GM10248 (cell line): ENCODE data around the gene DUSP28.

Experiments
- CTCF ChIA-PET: fragments of 300-600 bp; sonication (Branson Sonifier 250); formaldehyde crosslinking; extraction: SDS; loops from one replicate; lab custom pipeline; 2021; ENCODE audit warnings: antibody characterized with exemption; lab: Yijun Ruan, JAX
- POLR2A ChIA-PET: fragments of 350-650 bp; sonication (Branson Sonifier 250); formaldehyde crosslinking; extraction: SDS; loops from one replicate; lab custom pipeline; 2020; ENCODE audit warnings: antibody characterized with exemption; lab: Yijun Ruan, JAX
- DNase-seq: peaks from one replicate; pipeline ENCODE4 v3.0.0; 2012; ENCODE audit errors: extremely low spot score
- TF ChIP-seq, protein P1 (sequence below): IDR thresholded peaks from 2 replicates; pipeline ENCODE4 v1.5.1; 2012; ENCODE audit warnings: mild to moderate bottlenecking, low read depth; ENCODE audit errors: extremely low read depth, missing control alignments, control extremely low read depth

DUSP28 gene

DNA sequence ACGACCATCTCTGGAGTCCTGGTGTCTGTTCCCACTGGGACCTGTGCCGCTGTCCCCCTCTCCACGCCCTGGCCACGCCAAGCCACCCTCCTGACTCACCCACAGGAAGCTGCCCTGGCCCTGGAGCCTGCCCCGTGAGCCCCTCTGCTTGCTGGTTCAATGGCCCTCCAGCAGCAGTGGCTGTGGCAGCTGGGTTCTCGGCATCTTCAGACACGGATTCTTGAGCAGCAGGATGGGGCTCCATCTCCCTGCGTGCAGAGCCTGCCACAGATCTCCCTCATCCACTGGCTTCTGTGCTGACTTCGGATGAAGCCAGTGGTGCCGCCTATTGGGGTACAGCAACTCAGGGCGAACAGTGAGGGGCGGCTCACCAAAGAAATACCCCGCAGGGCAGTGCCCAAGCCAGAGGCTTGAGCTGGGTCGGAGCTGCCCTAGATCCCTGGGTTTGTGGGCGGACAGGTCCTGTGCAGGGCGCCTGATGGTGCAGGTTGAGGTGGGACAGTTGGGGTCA is 40.3 kb downstream of the DUSP28 start:
- CTCF ChIA-PET = no interaction called here
- TF ChIP-seq, protein P1, sequence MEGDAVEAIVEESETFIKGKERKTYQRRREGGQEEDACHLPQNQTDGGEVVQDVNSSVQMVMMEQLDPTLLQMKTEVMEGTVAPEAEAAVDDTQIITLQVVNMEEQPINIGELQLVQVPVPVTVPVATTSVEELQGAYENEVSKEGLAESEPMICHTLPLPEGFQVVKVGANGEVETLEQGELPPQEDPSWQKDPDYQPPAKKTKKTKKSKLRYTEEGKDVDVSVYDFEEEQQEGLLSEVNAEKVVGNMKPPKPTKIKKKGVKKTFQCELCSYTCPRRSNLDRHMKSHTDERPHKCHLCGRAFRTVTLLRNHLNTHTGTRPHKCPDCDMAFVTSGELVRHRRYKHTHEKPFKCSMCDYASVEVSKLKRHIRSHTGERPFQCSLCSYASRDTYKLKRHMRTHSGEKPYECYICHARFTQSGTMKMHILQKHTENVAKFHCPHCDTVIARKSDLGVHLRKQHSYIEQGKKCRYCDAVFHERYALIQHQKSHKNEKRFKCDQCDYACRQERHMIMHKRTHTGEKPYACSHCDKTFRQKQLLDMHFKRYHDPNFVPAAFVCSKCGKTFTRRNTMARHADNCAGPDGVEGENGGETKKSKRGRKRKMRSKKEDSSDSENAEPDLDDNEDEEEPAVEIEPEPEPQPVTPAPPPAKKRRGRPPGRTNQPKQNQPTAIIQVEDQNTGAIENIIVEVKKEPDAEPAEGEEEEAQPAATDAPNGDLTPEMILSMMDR = no peak
- POLR2A ChIA-PET = no interaction called here
- no peak for DNase-seq

DNA sequence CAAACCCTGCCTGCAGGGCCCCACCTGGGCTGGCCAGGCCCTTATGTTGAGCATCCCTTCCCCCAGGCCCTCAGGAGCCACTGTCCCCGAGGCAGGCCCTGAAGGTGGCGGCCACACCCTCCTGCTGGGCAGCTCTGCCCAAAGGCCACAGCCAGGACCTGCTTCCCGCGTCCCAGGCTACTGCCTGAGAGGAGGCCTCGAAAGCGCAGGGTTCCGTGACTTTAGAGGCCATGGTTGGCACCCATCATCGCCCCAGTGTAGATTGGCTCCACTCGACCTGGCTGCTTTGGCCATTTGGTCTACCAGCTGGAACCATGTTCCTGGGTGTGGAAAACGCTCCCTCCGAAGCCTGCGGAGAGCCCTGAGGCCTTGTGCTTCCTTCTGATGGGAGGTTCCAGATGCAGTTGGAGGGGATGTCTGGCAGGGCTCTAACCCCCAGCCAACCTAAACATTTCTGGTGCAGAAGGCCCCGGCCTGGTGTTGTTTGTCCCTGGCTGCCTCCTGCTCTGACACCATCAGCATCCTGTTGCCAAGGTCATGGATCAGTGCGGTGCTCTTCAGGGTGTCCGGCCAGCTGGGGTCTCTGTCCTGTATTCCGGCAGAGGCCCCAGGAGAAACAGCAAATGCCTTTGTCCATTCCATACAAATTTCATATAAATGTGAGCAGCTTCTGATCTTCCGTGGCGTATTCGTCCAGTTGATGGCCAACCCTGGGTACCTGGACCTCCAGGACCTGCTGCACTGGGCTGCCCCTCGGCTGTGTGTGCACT is 41.1 kb downstream of the DUSP28 start:
- no peak for DNase-seq
- ChIA-PET POLR2A (no interaction called here), CTCF (interaction anchor here (1.3 to 1.5 kb wide), 2 partner anchors 35 to 87 kb away, joined by 3 read pairs; no protein-coding TSS in a partner anchor)
- TF ChIP-seq, protein P1 = no peak

DNA sequence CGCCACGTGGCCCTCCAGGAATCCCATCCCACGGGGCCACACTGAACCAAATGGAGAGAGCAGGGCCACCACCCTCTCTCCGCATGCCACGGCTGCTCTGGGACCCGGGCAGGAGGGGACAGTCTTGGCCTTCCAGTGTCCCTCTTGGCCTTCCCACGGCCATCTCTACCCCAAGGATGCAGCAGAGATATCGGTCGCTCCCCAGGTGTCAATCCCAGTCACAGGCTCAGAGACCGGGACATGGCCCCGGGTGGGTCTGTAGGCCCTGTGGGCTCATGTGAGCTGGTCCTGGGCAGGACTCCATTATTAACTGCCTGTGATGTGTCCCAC is 41.6 kb downstream of the DUSP28 start:
- TF ChIP-seq, protein P1 = no peak
- CTCF ChIA-PET = interaction anchor here (1.3 to 1.5 kb wide), 2 partner anchors 36 to 88 kb away, joined by 3 read pairs; no protein-coding TSS in a partner anchor
- no peak for DNase-seq
- POLR2A ChIA-PET = no interaction called here

DNA sequence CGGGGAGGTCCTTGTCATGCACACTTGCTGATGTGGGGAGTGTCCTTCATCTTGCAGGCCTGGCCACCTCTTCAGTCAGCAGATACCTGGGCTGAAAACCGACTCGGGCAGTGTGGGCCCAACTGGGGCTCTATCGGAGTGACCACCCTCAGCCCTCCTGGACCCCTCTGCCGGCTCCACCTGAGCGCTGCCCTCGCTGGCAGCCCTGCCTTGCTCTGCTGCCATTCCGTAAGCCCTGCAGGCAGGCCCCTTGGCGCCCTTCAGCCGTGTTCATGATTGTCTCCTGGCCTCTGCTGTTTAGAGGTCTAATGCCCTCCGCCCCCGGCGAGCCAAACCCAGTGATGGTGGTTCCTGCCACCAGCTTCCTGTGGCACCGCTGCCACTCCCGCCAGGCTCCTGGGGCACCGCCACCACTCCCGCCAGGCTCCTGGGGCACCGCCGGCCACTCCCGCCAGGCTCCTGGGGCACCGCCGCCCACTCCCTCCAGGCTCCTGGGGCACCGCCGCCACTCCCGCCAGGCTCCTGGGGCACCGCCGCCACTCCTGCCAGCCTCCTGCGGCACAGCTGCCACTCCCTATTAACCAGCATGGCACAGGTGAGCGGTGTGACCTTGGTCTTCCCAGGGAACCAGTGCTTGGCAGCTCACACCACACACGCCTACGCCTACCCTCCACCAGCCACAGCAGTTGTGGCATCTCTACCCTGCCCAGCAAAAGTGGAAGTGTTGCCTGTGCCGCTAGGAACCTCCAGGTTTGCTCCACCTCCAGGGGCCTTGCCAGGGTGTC is 42.3 kb downstream of the DUSP28 start:
- no peak for DNase-seq
- CTCF ChIA-PET = interaction anchor here (1.3 to 1.5 kb wide), 3 partner anchors 20 to 88 kb away, joined by 3 to 4 read pairs (median 3); no protein-coding TSS in a partner anchor
- TF ChIP-seq, protein P1 = no peak
- POLR2A ChIA-PET = no interaction called here

DNA sequence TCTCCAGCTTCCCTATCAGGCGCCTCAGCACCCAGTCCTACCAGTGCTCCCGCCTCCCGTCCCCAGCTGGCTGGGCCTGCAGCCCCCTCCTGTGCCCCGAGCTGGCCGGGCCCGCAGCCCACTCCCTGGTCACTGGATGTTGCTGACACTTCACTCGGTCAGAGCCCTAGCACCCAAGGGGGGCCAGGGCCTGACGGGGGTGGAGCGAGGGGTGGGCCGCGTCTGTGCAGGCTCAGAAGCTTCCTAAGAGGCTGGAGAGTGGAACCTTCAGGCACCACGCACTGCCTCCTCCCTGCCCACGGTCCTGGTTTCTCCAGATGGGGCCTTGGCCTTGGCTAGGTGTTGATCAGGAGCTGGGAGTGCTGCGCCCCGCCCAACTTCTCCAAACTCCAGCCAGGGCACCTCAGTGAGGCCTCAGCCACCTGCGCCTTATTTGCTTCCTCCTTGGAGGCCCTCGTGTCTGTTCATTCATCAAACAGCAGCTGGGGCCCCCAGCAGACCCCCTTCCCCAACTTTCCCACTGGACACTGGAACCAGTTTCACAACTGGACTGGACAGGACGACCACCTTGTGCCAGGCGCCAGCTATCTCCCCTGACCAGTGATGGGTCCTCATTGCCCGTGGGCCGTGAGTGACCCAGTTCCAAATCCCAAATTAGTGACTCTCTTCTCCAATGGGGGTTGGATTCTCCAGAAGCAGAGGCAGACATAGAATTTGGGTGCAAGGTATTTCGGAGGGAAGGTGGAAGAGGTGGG is 43.1 kb downstream of the DUSP28 start:
- CTCF ChIA-PET = interaction anchor here (1.5 kb wide), 2 partner anchors 19 to 37 kb away, joined by 3 to 4 read pairs; no protein-coding TSS in a partner anchor
- POLR2A ChIA-PET = no interaction called here
- DNase-seq = no peak
- TF ChIP-seq, protein P1 = no peak

DNA sequence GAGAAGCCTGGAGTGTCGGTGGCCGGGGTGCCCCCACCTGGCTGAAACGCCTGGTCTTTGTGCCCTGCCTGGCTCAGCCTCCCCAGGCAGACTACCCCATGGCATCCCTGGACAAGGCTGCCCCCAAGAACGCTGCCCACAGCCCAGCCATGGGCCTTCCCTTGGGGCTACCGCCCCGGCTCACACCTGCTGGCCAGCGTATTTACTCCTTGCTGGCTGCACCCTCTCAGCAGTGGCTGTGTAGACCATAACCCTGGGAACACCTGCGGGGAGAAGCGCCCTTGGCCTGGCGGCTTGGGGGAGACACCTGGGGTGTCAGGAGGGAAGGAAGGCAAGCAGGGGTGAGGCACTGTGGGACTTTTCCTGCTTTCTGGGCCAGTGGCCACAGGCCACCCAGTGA is 43.7 kb downstream of the DUSP28 start:
- ChIA-PET POLR2A (no interaction called here), CTCF (interaction anchor here (0.7 to 1.5 kb wide), 2 partner anchors 10 to 19 kb away, joined by 4 read pairs; no protein-coding TSS in a partner anchor)
- DNase-seq = no peak
- TF ChIP-seq, protein P1 = no peak
